T-helper 17 cell (primary cell): ENCODE measurements around the gene OPTC. TPM values are rescaled to one million over a fixed set of nuclear protein-coding genes. Genes with fewer than 3 reads are reported as not detected.

Source experiments
- ATAC-seq: fragments of 150-1000 bp; cut with Tn5 transposase; 2 replicates; pipeline ENCODE4 v1.10.0; 2021; ENCODE audit warnings: mild to moderate bottlenecking, moderate library complexity
- DNase-seq, 3 donors: peaks; one replicate each; pipeline versions ENCODE4 v3.0.0 to v3.0.0-alpha.2; 2020 to 2021
- H3K9me3 ChIP-seq: one replicate; pipeline ENCODE4 v1.7.0; 2013; ENCODE audit warnings: low read length, mild to moderate bottlenecking; ENCODE audit not compliant: control insufficient read depth, poor library complexity, severe bottlenecking
- H3K27ac Mint-ChIP-seq: one replicate; pipeline ENCODE4 v1.8.0; 2022; ENCODE audit warnings: mild to moderate bottlenecking, moderate library complexity, mixed read lengths
- H3K27me3 Mint-ChIP-seq: one replicate; pipeline ENCODE4 v1.8.0; 2022; ENCODE audit warnings: mixed read lengths
- H3K36me3 Mint-ChIP-seq: one replicate; pipeline ENCODE4 v1.8.0; 2022; ENCODE audit warnings: low read depth, mixed read lengths
- H3K4me1 Mint-ChIP-seq: one replicate; pipeline ENCODE4 v1.8.0; 2022; ENCODE audit warnings: mild to moderate bottlenecking, mixed read lengths
- H3K4me3 Mint-ChIP-seq: one replicate; pipeline ENCODE4 v1.8.0; 2022; ENCODE audit warnings: mild to moderate bottlenecking, moderate library complexity, mixed read lengths
- total RNA-seq, 4 donors: library from RNA in 2 of 4; stranded (reverse) in 2 of 4; gene quantifications; one replicate each; pipeline ENCODE4 v1.2.3 and lab custom pipeline; 2022 to 2026

OPTC gene
- total RNA-seq, 2 donors from 2014 or later: not detected

GRCh38 chr1:203486618-203487370 lies 7.2 kb upstream of the OPTC start:
- H3K36me3 Mint-ChIP-seq: no peaks in the 10 kb centered on the region
- peak overlapping the region; percentile 82 for H3K27ac Mint-ChIP-seq
- H3K9me3 ChIP-seq: no peaks in the 10 kb centered on the region
- peaks cover 15% of the 10 kb centered on the region for H3K4me1 Mint-ChIP-seq
- ATAC-seq (no peak), DNase-seq (no peak)
- peak overlapping the region; percentile 87 for H3K4me3 Mint-ChIP-seq
- peaks cover 8% of the 10 kb centered on the region for H3K27me3 Mint-ChIP-seq

GRCh38 chr1:203488539-203488938 lies 5.4 kb upstream of the OPTC start:
- H3K27ac Mint-ChIP-seq: no peak overlapping the region
- ATAC-seq (no peak), DNase-seq (no peak)
- H3K4me1 Mint-ChIP-seq: peaks cover 17% of the 10 kb centered on the region
- H3K9me3 ChIP-seq: no peaks in the 10 kb centered on the region
- H3K27me3 Mint-ChIP-seq: peaks cover 20% of the 10 kb centered on the region
- peak overlapping the region; percentile 28 for H3K4me3 Mint-ChIP-seq
- no peaks in the 10 kb centered on the region for H3K36me3 Mint-ChIP-seq

GRCh38 chr1:203490607-203491006 lies 3.3 kb upstream of the OPTC start:
- DNase-seq (no peak), ATAC-seq (no peak)
- H3K9me3 ChIP-seq: no peaks in the 10 kb centered on the region
- Mint-ChIP-seq H3K4me3 (no peak overlapping the region), H3K4me1 (peaks cover 18% of the 10 kb centered on the region), H3K27ac (no peak overlapping the region), H3K27me3 (peaks cover 22% of the 10 kb centered on the region), H3K36me3 (no peaks in the 10 kb centered on the region)

GRCh38 chr1:203491664-203492063 lies 2.3 kb upstream of the OPTC start:
- no peak for ATAC-seq
- Mint-ChIP-seq H3K27me3 (peaks cover 22% of the 10 kb centered on the region), H3K36me3 (no peaks in the 10 kb centered on the region), H3K27ac (no peak overlapping the region), H3K4me3 (no peak overlapping the region), H3K4me1 (peaks cover 16% of the 10 kb centered on the region)
- no peak for DNase-seq
- no peaks in the 10 kb centered on the region for H3K9me3 ChIP-seq

- no peak for DNase-seq
- Mint-ChIP-seq H3K4me3 (no peak overlapping the region), H3K27ac (no peak overlapping the region), H3K27me3 (peaks cover 22% of the 10 kb centered on the region), H3K4me1 (peaks cover 13% of the 10 kb centered on the region), H3K36me3 (no peaks in the 10 kb centered on the region)
- no peaks in the 10 kb centered on the region for H3K9me3 ChIP-seq
- ATAC-seq: no peak
Observed at GRCh38 chr1:203492082-203492747, 1.7 kb upstream of the OPTC start.

- no peak for DNase-seq
- Mint-ChIP-seq H3K27me3 (peaks cover 22% of the 10 kb centered on the region), H3K4me3 (no peak overlapping the region), H3K4me1 (peaks cover 10% of the 10 kb centered on the region), H3K36me3 (no peaks in the 10 kb centered on the region), H3K27ac (no peak overlapping the region)
- ATAC-seq: no peak
- no peaks in the 10 kb centered on the region for H3K9me3 ChIP-seq
Observed at GRCh38 chr1:203492748-203493130, 1.2 kb upstream of the OPTC start.

GRCh38 chr1:203495845-203496244 lies 1.9 kb downstream of the OPTC start:
- H3K9me3 ChIP-seq: no peaks in the 10 kb centered on the region
- Mint-ChIP-seq H3K36me3 (no peaks in the 10 kb centered on the region), H3K4me3 (no peak overlapping the region), H3K4me1 (peaks cover 7% of the 10 kb centered on the region), H3K27me3 (peaks cover 22% of the 10 kb centered on the region), H3K27ac (no peak overlapping the region)
- no peak for DNase-seq
- ATAC-seq: no peak

GRCh38 chr1:203497269-203497777 lies 3.4 kb downstream of the OPTC start:
- peaks cover 6% of the 10 kb centered on the region for H3K4me1 Mint-ChIP-seq
- H3K4me3 Mint-ChIP-seq: no peak overlapping the region
- H3K36me3 Mint-ChIP-seq: no peaks in the 10 kb centered on the region
- no peak for DNase-seq
- no peaks in the 10 kb centered on the region for H3K9me3 ChIP-seq
- ATAC-seq: no peak
- H3K27me3 Mint-ChIP-seq: peaks cover 12% of the 10 kb centered on the region
- no peak overlapping the region for H3K27ac Mint-ChIP-seq

GRCh38 chr1:203499643-203500278 lies 5.8 kb downstream of the OPTC start:
- ATAC-seq (no peak), DNase-seq (no peak)
- no peaks in the 10 kb centered on the region for H3K9me3 ChIP-seq
- no peaks in the 10 kb centered on the region for H3K36me3 Mint-ChIP-seq
- H3K27ac Mint-ChIP-seq: no peak overlapping the region
- H3K27me3 Mint-ChIP-seq: peaks cover 14% of the 10 kb centered on the region
- H3K4me1 Mint-ChIP-seq: peaks cover 6% of the 10 kb centered on the region
- no peak overlapping the region for H3K4me3 Mint-ChIP-seq

GRCh38 chr1:203500279-203500678 lies 6.3 kb downstream of the OPTC start:
- H3K27ac Mint-ChIP-seq: no peak overlapping the region
- no peak overlapping the region for H3K4me3 Mint-ChIP-seq
- ATAC-seq (no peak), DNase-seq (no peak)
- H3K27me3 Mint-ChIP-seq: peaks cover 14% of the 10 kb centered on the region
- H3K36me3 Mint-ChIP-seq: no peaks in the 10 kb centered on the region
- no peaks in the 10 kb centered on the region for H3K9me3 ChIP-seq
- peaks cover 9% of the 10 kb centered on the region for H3K4me1 Mint-ChIP-seq

- DNase-seq (no peak), ATAC-seq (no peak)
- Mint-ChIP-seq H3K4me1 (peaks cover 9% of the 10 kb centered on the region), H3K4me3 (no peak overlapping the region), H3K27ac (no peak overlapping the region), H3K36me3 (no peaks in the 10 kb centered on the region), H3K27me3 (peaks cover 14% of the 10 kb centered on the region)
- H3K9me3 ChIP-seq: no peaks in the 10 kb centered on the region
Observed at GRCh38 chr1:203503836-203504235, 9.9 kb downstream of the OPTC start.

- H3K9me3 ChIP-seq: no peaks in the 10 kb centered on the region
- no peaks in the 10 kb centered on the region for H3K36me3 Mint-ChIP-seq
- no peak overlapping the region for H3K4me3 Mint-ChIP-seq
- peak; percentile 72 for ATAC-seq
- no peak overlapping the region for H3K27ac Mint-ChIP-seq
- DNase-seq: peak; percentile 44 to 72 (median 48)
- peaks cover 14% of the 10 kb centered on the region for H3K27me3 Mint-ChIP-seq
- H3K4me1 Mint-ChIP-seq: peaks cover 9% of the 10 kb centered on the region
Observed at GRCh38 chr1:203504400-203505250, 10.7 kb downstream of the OPTC start.
